NCI-H2107 treated with DMSO at 0.1 percent for 48 hours (cell line): ENCODE measurements around the gene TNK2.
A peak's percentile ranks its signal among the peaks of the same experiment; 100 is the strongest.
"Not testable (repeated sequence)": the region's sequence is repeated elsewhere in the genome, so short reads cannot be mapped to it uniquely, and the experiment has no call there.

Experiments used
- DNase-seq: peaks from one replicate; lab custom pipeline; 2025; ENCODE audit not compliant: unreplicated experiment; lab: John Stamatoyannopoulos, UW

The TNK2 gene

DNA sequence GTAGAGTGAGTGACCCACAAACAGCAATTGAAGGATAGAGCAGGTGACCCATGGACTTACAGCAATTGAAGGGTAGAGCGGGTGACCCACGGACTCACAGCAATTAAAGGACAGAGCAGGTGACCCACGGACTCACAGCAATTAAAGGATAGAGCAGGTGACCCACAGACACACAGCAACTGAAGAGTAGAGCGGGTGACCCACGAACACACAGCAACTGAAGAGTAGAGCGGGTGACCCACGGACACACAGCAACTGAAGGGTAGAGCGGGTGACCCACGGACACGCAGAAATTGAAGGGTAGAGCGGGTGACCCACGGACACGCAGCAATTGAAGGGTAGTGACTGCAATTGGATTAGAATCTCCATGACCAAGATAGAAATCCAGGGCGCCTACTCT is 9.8 kb upstream of the TNK2 start:
- DNase-seq, result no peak

DNA sequence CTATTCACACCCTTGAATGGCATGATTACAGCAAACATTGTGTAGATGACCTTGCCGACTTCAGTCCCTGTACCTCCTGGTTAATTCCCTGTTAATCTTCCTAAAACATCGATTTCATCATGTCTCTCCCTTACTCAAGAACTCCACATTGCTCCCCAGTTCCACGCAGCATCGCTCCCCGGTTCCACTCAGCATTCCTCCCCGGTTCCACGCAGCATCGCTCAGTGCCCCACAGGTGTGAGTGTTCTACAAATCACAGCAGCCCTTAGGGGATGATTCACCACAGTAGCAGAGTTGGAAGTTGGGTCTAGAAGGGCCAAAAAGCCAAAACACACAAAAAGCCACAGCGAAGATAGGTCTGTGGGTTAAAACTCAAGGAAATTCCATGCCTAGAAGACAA is 8.6 kb upstream of the TNK2 start:
- DNase-seq, result no peak

DNA sequence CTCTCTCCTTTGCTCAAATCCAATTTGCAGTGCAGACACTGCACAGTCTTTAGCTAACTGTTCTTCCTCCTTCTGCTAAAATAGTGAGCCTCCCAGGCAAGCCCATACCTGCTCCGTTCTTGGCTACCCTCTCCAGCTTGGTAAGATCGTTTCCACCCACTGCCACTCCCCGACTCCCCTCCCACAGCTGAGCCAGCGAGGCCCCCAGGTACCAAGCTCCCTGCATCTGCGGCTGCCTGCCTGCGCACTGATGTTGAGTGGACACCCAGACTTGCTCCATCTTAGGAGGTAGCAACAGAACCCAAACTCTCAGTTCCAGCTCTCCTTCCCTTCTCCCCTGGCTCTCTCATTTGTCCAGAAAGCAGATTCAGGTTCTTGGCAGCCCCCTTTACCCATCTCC is 7.9 kb upstream of the TNK2 start:
- DNase-seq, result no peak

DNA sequence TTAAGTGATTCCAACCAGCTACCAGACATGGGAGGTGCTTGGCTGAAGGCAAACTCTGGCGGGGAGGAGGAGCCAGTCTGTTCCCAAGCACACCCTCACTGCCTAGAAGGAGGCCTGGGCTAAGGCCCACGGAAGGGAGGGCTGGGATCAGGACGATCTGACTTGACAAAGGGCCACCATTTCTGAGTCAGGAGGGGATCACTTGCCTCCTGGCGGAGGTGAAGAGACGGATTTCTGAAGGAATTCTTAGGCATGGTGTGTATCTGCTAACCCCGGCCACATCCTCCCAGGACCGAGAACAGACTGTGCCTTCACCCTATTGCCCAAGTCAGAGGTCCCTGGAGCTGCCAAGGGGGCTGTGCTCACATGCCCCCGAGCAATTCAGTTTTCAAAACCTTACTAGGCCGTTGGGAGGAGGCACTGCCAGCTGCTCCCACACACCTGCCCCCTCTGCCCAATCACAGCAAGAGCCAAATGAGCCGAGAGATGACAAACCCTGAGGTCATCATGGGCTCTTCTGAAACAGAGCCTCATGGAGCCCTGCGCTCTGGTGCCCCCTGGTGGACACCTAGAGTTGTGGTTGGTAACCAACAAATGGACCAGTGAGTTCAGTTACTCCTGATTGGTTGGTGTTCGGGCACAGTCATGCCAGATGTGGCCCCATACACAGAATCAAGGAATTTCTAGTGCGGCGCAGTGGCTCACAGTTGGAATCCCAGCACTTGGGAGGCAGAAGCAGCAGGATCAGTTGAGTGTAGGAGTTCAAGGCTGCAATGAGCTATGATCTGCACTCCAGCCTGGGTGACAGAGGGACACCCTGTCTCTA is 6.5 kb upstream of the TNK2 start:
- no peak for DNase-seq

DNA sequence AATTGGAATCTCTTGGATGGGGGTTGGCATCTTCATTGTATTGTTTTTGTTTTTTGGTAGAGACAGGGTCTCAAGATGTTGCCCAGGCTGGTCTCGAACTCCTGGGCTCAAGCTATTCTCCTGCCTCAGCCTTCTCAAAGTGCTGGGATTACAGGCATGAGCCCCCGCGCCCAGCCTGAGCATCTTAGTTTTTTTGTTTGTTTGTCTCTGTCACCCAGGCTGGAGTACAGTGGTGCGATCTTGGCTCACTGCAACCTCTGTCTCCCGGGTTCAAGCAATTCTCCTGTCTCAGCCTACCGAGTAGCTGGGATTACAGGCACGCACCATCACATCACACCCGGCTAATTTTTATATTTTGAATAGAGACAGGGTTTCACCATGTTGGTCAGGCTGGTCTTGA is 5.8 kb upstream of the TNK2 start:
- DNase-seq, result not testable (repeated sequence)

DNA sequence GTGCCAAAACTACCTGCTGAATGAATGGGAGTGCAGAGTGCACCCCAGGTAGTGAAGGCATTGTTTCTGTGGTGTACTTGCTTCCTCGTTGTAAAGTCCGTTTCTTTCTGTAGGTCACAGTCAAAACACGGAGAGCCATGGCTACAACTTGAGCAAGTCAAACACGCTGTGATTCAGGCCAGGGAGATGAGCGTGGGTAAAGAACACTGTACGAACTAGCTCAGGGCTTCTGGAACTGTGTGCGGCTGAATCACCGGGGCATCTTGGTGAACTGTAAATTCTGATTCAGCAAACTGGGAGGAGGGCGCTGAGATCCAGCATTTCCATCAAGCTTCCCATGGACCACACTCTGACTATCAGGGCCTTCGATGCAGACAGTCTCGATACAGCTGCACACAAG is 5.0 kb upstream of the TNK2 start:
- DNase-seq, result peak; percentile 53

DNA sequence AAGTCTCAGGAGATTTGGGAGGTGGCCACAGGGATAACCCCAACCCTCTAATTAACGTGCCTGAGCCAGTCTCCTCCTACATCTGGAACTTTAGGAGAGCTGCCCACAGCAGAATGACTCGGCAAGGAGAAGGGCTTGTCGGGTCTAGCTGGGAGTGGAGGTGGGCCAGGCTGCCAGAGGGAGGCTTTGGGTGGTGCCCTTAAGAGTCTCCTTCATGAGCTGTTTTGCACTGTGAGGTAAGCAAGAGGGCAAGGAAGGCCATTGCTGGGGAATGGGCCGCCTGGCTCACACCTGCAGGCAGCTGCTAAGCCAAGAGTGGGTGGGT is 3.6 kb upstream of the TNK2 start:
- no peak for DNase-seq

DNA sequence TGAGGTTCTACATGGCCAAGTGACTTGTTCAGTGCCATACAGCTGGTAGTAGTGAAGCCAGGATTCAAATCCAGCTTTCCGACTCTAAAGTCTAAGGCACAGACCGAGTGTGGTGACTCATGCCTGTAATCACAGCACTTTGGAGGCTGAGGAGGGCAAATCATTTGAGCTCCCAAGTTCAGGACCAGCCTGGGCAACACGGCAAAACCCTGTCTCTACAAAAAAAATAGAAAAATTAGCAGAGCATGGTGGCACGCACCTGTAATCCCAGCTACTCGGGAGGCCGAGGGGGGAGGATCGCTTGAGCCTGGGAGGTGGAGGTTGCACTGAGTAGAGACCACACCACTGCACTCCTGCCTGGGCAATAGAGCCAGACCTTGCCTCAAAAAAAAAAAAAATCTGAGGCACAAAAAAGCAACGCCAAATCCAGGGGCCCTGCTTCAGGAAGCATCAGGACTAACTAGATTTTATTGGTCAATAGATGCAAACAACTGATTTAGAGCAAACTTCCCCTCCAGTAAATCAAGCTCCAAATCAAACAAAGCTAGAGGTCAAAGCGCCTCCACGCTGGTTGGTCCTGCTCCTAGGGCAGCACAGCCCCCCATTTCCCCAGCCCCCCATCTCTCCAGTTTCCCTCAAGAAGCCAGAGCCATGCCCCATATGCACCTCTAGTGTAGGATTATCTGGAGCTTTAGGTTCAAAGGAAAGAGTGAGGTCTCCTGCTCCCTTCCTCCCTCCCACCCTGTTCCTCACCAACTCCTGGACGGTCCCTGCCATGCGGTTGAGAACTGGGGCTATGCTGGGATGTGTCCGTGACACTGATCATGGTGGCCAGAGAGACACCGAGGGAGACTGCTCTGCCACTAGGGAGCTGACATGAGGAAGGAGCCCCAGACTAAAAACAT is 2.9 kb upstream of the TNK2 start:
- no peak for DNase-seq

DNA sequence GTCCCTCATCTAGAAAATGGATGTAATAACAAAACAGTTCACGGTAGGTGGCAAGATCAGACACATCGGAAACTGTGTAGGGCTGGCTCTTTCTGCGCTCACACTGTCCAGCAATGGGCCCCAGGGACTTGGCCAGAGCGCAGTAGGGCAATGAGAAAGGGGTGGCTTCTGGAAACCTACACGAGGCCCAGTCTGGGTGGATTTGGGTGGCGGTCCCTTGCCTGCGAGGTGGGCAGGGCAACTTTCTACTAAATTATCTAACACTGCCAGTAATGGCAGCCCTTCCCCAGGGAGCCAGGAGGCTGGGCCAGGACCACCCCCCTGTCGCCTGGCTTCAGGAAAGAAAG is 2.1 kb upstream of the TNK2 start:
- DNase-seq, result no peak

DNA sequence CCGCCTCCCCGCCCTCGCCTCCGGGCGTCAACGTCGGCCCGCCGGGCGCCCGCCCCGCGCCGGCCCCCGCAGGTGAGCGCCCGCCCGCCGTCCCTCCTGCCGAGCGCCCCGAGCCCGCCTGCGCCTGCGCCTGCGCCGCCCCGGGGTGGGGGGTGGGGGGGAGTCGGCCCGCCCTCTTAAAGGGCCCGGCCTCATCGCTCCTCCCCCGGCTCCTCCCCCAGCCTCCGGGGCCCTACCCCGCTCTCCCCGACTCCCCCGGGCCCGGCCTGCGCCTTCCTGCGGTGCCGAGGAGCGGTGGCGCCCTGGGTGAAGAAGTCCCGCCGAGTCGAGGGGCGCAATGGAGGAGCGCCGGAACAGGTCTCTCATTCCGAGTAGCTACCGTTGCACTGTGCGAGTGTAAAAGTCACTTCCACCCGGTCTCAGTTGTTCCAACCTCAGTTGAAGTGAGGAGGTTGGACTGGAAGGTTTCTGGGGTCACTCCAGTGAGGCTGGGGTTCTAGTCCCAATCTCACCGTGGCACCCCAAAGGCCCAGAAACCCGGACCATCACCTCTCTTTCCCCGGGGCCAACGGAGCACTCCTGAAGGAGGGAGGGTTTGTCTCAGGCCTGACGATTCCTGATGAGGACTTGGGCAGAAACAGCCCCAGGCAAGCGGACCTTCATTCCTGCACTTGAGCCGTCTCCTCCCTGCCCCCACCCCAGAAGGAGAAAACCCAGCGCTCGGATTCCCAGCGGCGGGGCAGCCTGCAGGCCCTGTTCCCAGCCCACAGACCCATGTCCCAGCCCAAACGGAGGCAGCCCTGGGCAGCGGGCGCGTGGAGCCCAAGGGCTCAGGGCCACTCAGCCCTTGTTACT is 1.5 kb upstream of the TNK2 start:
- DNase-seq, result peak; percentile 71

DNA sequence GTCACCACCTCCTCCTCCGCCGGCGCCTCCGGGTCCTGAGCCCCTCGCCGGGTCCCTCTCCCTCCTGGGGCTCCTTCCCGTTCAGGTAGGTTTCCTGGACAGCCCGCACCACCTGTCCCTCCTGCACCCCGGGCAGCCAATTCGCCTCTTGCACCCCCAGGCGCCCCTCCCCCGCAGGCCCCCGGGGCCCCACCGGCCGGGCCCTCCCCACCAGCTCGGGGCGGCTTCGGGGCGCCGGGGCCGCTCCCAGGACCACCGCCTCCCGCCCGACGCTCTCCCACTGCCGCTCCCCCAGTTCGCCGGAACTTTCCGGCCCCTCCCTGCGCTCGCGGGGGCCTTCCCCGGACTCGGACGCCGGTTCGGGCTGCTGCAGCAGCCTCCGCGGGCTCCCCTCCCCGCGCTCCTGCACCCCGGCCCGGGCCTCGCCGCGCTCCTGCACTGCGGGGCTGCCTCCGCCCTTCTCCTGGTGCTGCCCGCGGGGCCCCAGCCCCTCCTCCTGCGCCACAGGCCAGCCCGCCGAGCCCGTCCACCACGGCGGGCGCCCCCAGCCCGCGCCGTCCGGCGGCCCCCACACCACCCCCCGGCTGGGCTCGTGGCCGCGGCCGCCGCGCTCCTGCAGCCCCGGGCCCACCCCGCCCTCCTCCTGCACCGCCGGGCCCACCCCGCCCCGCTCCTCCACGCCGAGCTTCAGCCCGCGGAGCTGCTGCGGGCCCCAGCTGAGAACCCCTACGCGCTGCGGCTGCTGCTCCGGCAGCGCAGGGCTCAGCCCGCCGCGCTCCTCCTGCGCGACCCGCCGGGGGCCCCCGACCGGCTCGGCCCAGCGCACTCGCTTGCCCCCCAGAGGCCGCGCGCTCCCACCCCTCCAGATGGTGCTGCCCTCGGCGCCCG is 587 bp upstream of the TNK2 start:
- DNase-seq, result no peak

DNA sequence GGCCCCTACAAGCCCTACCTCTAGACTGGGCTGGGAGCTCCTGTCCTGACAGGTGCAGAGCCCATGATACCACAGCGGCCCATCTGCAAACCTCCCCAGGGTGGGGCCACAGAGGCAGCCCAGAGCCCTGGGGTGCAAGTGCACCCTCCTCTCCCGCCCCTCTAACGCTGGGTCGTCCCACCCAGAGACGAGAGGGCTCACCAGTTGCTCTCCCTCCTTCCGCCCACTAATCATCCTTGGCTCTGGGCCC is 742 bp downstream of the TNK2 start:
- DNase-seq, result no peak

DNA sequence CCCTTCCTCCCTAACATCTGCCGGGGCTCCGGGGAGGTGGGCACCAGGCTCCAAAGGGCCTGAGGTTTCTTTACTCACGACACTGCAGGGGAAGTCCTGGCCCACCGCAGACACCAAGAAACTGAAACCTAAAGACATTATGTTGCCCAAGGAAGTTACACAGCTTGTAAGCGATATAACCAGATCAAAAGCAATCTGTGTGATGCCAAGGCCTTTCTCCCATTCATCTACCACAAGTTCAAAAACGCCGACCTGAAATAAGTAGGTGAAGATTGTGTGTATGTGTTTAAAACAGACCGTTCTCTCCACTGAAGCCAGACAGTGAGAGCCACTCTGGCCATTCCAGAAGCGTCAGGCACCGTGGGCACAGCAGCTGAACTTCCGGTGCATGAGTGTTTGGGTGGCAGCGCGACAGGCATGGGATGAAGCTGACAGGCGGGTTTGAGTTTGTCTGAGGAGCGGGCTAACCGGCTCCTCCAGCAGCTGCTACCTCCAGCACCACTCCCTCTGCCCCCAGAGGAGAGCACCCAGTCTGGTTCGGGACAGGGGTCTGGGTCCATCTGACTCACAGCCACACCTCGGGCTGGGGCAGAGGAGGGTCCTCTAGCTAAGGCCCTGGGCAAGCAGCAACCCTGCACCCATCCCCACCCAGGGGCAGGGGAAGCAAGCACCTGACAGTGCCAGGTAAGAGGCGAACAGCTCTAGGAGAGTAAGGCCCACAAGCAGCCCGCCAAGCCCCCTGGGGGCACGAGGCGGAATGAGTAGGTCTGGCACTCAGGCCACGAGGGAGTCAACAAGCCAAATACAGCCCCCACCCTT is 1.3 kb downstream of the TNK2 start:
- peak; percentile 68 for DNase-seq

DNA sequence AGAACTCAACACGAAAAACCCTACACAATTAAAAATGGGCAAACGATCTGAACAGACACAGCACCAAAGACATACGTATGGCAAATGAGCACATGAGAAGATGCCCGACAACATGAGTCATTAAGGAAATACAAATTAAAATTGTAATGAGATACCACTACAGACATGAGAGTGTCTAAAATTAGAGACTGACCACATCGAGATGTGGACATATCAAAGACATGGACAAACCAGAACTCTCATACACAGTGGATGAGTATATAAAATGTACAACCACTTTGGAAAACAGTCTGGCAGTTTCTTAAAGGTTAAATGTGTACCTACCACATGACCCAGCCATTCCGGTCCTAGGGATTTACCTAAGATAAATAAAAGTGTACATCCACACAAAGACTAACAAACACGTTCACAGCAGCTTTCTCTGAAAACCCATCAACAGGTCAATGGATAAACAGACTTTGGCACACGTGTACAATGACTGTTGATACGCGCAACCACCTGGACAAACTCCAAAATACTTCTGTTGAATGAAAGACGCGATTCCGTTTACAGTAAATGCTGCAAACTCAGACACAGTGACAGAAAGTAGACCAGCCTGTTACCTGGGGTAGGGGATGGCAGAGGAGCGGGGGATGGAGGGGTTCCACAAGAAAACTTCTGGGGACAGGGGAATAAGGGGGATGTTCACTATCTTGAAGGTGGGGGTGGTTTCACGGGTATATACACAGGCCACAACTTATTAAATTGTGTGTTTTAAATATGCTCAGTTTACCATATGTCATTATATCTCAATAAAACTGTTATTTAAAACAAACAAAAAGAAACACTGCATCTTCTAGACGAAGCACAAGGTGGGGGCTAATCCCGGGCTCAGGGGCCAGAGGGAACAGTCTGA is 2.1 kb downstream of the TNK2 start:
- DNase-seq, result peak; percentile 76

DNA sequence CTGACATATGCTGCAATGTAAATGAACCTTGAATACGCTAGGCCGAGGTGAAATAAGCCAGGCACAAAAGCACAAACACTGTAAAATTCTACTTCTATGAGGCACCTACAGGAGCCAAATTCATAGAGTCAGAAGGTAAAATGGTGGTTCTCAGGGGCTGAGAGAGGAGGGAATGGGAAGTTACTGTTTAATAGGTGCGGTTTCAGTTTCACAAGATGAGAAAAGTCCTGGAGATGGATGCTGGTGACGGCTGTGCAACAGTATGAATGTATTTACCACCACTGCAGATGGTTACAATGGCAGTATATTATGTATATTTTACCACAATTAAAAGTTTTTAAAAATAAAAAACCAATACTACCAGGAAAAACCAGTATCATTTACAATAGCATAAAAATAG is 4.0 kb downstream of the TNK2 start:
- no peak for DNase-seq

DNA sequence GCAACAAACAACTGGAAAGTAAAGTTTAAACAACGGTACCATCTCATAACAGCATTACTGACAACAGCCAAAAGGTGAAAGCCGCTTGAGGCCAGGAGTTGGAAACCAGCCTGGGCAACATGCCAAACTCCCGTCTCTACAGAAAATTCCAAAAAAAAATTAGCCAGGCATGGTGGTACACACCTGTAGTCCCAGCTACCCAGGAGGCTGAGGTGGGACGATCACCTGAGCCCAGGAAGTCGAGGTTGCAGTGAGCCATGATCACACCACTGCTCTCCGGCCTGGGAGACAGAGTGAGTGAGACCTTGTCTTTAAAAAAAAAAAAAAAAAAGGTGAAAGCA is 4.4 kb downstream of the TNK2 start:
- no peak for DNase-seq

DNA sequence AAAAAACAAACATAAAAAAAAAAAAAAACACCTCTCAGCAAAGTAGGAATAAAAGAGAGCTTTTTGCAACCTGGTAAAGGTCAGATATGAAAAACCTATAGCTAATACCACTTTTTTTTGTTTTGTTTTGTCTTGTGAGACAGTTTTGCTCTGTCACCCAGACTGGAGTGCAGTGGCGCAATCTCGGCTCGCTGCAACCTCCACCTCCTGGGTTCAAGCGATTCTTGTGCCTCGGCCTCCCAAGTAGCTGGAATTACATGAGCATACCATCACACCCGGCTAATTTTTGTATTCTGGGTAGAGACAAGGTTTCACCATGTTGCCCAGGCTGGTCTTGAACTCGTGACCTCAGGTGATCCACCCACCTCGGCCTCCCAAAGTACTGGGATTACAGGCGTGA is 5.7 kb downstream of the TNK2 start:
- DNase-seq, result not testable (repeated sequence)

DNA sequence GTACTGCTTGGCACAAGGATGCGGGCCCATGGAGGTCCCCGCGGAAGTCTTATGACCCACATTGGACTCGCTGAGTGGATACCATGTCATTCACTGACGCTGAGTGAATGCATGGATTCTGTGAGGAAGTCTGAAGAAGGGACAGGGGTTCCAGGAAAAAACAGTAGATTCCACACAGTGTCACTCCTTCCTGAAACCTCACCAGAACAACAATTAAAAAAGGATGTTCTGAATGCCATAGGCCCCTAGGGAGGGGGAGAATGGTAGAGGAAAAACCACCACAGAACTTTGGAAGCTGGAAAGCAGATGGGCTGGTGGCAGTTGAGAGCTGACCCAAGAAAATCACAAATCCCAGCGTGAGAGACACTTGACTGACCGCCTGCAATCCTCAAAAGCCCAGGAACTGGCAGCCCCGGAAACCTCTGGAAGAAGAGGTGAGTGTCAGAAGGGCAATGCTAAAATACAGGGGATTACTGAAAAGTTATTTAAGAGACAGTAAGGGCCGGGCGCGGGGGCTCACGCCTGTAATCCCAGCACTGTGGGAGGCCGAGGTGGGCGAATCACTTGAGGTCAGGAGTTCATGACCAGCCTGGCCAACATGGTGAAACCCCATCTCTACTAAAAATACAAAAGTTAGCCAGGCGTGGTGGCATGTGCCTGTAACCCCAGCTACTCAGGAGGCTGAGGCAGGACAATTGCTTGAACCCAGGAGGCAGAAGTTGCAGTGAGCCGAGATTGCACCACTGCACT is 6.3 kb downstream of the TNK2 start:
- not testable (repeated sequence) for DNase-seq
